ELR (cell line): ENCODE results near the gene TCF12.

ENCODE experiments used
- DNase-seq: peaks from one replicate; pipeline ENCODE4 v3.0.0-alpha.2; 2015; ENCODE audit warnings: low read depth

Gene TCF12

DNA sequence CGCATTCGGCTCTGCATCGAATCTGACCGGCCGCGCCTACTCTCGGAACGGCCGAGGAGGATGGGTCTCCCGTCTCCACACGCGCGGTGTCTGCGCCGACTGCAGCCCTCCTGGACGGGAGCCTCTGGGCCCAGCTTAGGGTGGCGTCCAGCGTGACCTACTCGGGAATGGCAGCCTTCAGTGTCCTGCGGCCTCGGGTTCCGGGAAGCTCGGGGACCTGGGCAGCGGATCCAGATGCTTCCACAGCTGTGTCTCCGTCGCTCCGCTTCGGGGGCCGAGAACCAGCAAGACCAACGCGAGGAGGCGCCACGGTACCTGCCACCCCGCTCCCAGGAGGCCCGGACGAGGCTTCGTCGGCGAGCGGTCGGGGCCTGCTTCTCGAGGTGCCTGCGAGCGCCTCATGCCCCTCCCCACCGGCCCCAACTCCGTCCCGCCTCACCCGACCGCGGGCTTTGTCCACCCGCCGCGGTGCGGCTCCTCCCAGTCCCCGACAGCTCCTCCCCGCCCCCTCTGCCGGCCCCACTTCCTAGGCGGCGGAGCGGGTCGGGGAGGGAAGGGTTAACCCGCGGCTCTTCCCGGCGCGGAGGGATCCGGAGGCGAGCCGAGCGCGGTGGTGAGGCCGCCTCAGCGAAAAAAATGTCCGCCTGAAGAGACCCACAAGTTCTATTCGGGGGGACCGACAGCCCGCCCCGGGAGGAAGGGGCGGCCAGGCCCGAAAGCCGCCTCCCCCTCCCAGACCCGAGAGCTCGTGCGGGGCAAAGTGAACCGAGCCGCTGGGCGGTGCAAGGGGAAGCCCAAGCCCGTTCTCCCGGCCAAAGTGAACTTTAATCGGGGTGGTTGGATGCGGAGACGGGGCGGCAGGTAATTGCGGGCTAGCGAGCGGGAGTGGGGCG lies at the start of gene TCF12:
TSS of gene TCF12 (plus strand) at position 599 of the 893 bp plus-strand sequence. CDS start 1,270 bp downstream, outside the sequence.
- peak; percentile 95 for DNase-seq

DNA sequence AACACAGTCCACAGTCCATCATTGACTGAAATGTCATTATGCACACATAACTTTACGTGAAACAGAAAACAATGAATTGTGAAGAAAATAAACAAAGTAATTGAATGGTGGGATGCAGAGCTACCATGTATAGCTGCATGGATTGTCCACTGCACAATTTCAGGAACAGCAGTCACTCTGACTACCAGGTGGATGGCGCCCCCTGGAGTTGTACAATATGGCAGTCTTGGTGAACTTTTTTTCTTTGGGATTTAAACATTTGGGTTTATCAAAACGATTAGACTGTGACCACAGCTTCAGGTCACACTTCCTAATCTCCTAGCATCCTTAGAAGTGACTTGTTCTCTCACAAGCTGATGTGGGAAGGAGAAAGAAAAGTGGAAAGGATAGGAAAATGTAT lies 48.9 kb upstream of the TCF12 start:
- DNase-seq = peak; percentile 32

DNA sequence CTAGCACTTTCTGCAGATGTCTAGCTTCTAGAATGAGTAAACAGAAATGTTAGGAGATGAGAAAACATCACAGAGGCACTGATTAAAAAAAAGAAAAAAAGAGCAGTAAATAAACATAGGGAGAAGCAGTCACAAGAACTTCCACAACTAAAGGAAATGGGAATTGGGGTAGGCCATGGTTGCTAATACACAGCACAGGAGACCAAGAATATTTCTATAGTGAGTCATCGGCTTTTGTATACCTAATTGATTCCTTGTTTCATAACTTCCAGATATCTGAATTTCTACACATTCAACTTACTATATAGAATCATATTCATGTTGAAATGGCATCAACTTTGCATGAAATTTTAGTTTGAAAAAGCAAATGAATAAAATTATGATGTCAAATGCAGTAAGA lies 47.3 kb upstream of the TCF12 start:
- DNase-seq = peak; percentile 91

DNA sequence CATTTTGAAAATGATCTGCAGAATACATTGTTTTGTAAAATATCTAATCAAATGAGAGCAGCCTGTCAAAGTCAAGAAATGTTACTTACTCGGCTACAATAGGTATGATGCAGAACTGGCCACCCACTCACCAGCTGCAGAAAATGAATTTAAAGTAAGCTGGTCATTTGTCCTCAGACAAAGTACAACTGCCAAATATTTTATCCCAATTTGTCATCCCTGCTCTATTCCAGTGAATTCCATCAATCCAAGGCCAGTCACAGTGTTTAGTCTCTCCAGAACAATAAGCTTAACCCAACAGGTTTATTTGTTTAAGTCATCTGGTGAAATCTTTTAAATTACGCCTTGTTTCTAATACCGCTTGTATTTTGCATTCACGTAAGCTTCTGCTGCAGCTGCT lies 46.6 kb upstream of the TCF12 start:
- DNase-seq = no peak

DNA sequence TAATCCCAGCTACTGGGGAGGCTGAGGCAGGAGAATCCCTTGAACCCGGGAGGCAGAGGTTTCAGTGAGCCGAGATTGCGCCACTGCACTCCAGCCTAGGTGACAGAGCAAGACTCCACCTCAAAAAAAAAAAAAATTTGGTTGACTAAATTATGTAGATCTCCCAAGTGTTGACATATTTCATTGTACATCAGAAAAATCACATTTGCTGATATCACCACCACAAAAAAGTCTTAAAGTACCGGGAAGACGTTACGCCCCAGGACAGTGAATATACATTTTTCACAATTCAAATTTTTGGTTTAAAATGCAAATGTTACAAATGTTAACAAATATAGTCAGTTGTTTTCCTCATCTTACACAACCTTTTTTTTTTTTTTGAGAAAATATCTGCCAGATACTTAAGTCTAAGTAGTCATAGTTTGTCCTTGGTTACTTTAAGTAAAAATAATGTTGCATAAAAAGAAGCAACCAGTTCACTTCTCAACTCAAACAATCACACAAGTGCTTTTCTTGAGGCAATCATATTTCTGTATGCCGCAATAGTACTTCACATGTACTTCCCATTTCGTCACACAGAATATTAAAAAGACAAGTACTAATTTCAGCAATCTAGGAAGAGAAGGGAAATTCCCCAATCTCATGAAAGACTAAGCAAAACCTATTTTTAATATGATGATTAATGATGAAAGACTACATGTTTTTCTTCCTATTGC lies 41.0 kb upstream of the TCF12 start:
- DNase-seq = no peak

DNA sequence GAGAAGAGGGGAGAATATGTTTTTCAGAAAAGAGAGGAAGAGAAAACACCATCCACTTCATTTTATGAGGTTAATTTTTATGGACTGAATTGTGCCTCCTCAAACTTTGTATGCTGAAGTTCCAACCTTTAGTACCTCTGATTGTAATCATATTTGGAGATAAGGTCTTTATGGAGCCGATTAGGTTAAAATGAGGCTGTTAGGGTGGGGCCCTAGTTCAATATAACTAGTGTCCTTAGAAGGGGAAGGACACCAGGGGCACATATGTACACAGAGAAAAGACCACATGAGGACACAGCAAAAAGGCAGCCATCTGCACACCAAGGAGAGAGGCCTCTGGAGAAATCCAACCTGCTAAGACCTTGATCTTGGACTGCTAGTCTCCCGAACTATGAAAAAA lies 38.9 kb upstream of the TCF12 start:
- DNase-seq = no peak

DNA sequence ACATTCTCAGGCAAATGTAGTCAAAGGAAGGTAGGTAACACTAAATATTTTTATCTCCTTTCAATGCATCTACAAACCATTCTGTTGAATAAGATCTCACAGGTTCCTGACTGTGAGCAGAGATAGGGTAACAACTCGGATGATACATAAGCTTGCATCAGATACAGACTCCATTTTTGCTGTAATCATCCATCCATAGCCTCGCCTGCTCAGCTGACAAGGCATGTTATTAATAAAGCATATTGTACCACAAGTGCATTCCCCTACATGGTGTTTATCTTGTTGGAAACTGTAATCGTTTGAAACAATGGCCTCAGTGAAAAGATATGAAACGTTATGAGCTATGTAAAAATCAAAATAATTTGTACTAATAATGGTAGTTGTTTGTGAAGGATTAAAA lies 35.4 kb upstream of the TCF12 start:
- no peak for DNase-seq

DNA sequence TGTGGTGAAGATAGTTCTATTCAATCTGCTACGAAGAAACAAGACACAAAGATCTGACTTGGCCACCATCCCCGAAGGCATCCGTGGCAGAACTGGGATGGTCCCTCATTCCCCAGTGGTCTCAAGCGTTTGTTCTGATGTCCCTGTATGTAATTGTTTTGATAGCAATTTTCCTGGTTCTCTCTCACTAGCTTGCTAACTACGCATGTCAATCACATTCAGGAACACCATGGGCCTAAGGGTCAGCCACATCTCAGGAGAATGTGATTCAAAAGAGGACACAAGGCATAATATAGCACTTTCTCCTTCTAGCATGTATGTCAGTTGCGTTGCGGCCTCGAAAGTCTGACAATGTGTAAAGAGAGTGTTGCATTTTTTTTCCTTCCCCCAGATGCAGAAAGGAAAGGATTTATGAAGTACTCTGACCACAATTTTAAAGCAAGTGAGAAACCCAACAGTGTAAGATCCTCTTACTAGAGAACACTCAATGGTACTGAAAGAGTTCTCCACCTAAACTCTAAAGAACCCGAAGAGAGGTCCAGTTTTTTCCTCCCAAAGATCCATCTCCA lies 32.0 kb upstream of the TCF12 start:
- peak; percentile 8 for DNase-seq

DNA sequence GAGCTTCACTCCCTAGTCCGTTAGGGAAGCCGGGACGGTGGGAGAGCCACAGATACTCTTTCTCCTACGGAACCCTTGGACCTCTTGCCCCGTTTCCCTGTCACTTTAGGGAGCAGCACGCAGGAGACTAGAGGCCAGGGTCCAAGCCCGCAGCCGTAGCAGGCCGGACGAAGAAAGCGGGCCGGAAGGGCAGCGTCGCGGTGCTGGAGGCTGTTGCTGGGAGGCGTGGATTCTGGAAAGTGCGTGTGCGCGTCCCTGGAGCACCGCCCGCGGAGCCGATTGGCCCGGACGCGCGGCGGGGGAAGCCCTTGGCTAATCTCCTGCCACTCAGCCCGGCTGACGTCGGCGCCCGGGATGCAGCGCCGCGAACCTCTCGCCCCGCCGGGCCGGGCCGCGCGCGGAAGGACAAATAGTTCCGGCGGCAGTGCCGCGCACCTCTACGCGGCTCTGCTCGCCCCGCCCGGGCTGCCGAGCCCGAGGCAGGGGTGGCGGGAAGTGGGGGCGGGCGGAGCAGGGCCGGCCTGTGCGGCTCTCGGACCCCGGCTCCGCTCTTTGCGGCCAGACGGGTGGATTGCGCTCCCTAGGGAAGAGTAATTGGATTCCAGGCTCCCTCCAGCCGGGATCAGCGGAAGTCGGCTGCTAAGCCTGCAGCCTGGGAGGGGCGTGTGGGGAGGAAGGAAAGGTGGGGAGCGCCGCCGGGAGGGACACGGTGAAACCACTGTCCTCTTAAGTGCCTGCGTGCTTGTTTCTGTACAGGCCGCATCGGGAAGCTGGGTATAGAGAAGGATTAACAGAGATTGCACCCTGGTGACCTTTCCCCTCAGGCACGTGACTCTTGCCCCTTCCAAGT lies 31.3 kb upstream of the TCF12 start:
- peak; percentile 95 for DNase-seq

DNA sequence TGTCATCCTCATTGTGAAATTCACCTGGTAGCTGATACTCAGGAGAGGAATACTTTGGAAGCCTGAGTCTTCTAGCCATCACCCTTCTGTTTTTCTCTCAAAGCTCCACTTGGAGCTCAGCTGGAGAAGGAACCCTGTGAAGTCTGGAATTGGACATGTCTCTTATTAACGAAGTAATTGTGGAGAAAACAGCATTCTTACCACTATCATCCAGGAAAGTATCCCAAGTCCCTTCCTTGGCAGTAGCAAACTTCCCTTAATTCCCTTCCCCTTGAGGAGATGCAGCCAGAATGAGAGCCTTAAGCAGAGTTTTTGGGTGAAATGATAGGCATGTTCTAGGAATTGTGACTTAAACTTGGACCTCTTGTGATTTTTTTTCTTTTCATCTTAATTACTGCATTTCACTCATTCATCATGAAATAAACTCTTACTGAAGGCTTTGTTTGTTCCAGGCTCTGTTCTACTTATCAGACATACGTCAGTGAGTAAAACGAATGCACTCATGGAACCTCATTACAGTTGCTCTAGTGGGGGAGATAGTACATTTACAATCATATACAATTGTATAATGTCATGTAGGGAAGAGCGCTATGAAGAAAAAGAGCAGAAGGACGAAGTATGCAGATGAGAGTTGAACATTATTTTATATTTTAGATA lies 30.5 kb upstream of the TCF12 start:
- no peak for DNase-seq

DNA sequence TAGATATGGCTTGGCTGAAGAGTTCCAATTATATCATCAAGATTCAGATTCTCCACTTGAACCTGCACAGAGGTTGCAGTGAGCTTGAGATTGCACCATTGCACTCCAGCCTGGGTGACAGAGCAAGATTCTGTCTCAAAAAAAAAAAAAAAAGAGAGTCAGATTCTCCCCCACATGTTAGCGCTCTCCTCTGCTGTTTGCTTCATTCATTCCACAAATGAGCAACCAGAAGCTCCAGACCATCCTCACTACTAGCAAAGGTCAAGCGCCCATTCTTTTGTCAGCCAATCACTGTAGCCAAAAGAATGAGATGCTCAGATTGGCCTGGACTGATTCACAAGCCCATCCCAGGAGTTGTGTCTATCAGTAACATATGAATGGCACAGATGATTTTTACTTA lies 28.4 kb upstream of the TCF12 start:
- DNase-seq = no peak

DNA sequence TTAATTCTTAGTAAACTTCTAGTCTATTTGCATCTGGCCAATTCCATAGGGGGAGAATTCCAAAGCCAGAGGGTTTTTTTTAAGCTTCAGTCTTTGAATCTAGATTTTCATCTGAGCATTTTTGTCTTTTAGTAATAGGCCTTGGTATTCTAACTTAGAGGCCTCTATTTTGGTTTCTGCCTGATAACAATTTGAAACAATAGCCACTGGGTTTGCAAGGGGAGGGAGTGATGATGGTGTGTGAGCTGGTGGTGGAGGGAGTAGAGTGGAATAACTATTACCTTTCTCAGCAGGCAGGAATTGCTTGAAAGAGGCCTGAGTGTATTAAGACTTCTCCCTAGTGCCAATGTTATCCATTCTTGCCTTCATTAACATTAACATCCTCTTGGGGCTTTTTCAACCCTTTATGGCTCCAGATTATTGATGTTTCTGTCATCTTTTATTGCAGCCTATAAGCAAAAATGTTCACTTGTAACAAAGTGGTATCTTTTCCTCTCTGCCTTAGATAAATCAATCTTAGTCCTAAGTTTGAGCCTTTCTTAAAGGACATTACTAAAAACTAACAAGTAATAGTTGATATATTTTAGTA lies 26.5 kb upstream of the TCF12 start:
- no peak for DNase-seq

DNA sequence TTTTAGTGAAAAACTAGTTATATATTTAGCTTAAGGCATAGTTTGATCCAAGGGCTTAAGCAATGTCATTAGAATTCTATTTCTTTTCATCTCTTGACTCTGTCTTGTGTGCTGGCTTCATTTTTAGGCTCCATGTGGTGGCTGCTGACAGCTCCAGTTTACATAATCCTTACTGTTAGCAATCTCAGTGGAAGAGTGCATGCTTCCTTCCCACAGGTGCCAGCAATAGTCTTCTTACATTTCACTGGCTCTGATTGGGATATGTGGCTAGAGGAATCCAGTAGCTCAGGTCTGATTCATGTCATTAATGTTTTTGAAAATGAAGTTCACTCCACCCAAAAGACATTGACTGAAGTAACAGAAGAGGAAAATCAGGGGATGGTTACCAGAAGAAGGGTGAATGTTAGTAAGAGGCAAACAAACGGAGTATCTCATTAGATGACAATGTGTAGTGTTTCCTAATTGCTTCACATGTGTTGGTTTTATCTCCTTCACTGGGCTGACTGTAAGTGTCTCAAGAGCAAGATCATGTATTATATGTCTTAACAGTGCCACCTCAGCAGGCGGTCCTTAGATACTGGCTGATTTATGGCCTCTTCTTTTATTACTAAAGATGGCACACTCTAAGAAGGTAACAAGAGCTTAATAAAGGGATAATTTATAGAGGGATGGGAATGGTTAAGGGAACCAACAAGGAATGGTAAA lies 25.6 kb upstream of the TCF12 start:
- DNase-seq = no peak

DNA sequence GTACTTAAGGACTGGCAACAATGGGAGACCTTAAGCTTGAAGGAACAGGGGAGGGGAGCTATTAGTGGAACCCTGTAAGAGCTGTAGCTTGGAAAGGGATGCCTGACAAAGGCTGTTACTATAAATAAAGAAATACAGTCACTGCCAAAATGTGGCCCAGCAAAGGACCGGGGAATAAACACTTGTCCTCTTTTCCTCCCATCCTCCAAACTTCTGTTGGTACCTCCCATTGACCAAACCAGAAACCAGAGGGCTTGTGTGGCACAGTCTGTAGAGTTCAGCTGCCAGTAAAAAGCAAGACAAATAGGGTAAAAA lies 25.1 kb upstream of the TCF12 start:
- no peak for DNase-seq

DNA sequence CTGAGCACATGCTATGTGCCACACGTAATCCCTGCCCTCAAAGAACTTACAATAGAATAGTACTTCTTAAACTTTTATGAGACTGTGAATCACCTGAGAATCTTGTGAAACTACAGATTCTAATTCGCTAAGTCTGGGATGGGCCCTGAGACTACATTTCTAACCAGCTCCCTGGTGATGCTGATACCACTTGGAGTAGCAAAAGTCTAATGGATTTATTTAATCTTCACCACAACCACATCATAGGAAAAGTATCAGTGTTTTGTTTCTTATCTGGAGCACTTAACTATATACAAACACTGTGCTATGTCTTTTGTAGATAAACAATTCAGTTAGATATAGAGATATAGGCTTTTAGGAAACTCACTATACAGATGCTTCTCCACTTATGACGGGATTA lies 23.8 kb upstream of the TCF12 start:
- DNase-seq = no peak

DNA sequence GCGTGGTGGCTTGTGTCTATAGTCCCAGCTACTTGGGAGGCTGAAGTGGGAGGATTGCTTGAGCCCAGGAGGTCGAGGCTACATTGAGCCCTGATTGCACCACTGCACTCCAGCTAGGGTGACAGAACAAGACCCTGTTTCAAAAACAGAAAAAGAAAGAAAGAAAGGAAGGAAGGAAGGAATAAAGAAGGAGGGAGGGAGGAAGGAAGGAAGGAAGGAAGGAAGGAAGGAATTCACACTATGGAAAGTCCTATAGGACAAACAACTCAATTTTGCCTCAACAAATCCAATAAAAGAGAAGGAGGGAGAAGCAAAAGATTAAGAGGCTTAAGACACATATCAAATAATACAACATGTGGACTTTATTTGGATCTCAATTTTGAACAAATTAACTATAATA lies 16.5 kb upstream of the TCF12 start:
- no peak for DNase-seq

DNA sequence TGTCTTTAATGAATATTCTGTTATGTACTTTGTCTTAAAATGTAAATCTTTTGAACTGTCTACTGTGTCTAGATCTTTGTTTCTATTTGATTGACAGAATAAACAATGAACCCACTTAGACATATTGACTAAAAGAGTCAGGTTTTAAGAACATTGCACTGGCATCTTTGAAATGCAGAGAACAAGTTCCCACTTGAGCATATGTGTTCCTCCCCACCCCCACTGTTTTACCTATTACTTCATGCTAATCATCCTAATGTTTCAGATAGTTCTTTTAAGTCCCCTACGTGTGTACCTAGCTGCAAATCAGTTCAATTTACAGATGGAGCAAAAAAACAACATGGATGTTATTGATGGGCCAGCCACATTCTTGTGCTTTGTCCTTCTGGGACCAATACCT lies 11.7 kb upstream of the TCF12 start:
- no peak for DNase-seq

DNA sequence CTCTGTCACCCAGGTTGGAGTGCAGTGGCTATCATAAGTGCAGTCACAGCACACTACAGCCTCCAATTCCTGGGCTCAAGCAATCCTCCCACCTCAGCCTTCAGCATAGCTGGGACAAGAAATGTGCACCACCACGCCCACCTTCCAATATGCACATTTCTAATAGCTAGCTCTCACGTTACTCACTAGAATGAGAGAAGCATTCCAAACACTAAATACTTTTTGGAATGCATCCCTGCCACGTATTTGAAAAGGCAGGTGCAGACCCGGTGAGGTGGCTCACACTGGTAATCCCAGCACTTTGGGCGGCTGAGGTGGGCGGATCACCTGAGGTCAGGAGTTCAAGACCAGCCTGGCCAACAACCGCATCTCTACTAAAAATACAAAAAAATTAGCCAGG lies 7.6 kb upstream of the TCF12 start:
- no peak for DNase-seq

DNA sequence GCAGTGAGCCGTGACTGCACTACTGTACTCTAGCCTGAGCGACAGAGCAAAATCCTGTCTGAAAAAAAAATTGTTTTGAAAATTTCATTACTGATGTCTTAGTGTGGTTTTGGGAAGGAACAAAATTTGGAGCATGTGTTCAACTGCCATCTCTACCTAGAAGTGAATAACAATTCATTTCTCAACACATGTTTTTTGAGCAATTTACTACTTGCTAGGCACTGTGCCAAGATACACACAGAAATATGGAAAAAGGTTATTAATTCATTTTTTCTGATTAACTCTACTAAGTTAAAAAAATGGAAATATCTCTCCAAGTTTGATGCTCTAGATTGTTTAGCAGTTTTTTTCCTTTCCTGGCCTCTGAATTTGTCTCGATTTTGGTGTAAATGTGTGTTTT lies 5.2 kb upstream of the TCF12 start:
- DNase-seq = no peak

DNA sequence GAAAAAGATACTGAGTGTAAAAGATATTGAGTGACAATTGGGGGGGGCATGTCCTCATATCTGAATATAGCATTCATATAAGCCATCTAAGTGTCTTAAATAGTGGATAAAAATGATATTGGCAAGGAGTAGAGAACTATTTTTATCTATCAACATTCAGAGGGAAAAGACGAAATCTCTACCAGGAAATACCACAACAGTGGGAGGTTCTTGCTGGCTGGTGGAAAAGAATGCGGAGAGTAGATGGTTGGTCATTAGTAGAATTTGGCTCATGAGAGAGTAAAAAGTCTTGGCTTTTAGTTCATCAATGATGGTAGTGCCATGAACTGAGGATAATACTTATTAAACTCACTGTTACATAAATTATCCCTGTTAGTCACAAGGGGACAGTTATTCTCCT lies 4.8 kb upstream of the TCF12 start:
- DNase-seq = no peak

DNA sequence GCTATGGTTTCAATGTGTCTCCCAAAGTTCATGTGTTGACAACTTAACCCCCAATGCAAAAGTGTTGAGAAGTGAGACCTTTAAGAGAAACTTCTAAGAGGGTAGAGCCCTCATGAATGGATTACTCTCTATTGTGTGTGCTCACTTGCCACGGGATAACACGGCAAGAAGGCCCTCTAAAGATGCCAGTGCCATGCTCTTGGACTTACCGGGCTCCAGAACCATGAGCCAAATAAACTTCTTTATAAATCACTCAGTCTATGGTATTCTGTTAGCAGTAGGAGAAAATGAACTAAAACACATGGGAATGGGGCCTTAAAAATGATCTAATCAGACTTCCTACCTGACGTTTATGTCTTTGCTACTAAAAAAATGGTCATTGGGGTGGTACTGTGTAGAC lies 2.6 kb upstream of the TCF12 start:
- no peak for DNase-seq
